ENCODE data around the gene MEF2D. TPM values are rescaled to one million over a fixed set of nuclear protein-coding genes. Genes with fewer than 3 reads are reported as not detected.
A peak's percentile ranks its signal among the peaks of the same experiment; 100 is the strongest.

Gene MEF2D
- total RNA-seq, 1 experiment from 2014 or later, result 33.5 TPM

DNA sequence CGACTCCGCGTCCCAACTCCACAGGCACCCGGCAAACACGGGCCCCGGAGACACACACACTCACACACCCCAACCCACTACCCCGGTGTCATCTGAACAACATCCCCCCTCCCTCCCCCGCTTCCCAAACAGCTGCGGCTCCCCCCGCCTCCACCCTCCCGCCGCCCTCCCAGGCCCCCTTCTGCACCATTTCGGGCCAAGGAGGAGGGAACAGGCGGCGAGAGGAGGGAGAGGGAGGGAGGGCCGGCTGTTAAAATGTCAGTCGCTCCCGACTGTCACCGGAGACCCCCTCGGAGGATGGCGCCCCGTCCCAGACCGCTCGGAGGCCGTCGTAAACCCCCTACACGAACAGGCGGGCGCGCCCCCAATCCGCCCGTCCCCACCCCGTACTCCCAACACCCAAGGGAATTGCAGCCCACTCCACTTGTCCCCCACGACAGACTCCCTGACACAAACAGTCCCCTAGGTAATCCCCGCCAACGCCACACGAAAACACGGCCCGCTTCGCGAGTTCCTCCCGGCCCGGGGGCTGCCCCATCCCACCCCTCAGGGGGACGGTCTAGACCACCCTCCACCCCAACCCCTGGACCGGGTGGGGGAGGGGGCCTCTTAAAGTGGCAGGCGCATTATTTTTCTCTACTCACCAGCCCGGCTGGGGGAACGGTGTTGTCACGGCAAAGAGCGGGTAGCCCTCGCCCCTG is 583 bp downstream of the MEF2D start:
- Histone ChIP-seq H2AFZ (peak overlapping the region; percentile 66; the same call in 1 of the 2 replicates), H3K4me3 (peak overlapping the region; percentile 100), H3K27me3 (ENCODE audit: insufficient read depth, low read depth) (no peaks in the 10 kb centered on the region), H3K79me2 (ENCODE audit: low read depth) (peaks cover 57% of the 10 kb centered on the region), H3F3A (ENCODE audit: insufficient read depth, low read depth) (peaks cover 35% of the 10 kb centered on the region; the same call in 1 of the 2 replicates), H3K9me3 (ENCODE audit: insufficient read depth, low read depth) (no peaks in the 10 kb centered on the region), H3K27ac (peak overlapping the region; percentile 68), H4K20me1 (ENCODE audit: insufficient read depth) (peaks cover 49% of the 10 kb centered on the region), H3K36me3 (ENCODE audit: low read depth) (no peaks in the 10 kb centered on the region), H3K4me2 (peak overlapping the region; percentile 98), H3K9me2 (ENCODE audit: insufficient read depth) (no peaks in the 10 kb centered on the region), H3K4me1 (replicated peaks; ENCODE audit: insufficient read depth) (peaks cover 49% of the 10 kb centered on the region)
- no peak for TF ChIP-seq EZH2 (IDR thresholded peaks at IDR 0.05; ENCODE audit: low read depth)
- TF ChIP-seq, protein P1, sequence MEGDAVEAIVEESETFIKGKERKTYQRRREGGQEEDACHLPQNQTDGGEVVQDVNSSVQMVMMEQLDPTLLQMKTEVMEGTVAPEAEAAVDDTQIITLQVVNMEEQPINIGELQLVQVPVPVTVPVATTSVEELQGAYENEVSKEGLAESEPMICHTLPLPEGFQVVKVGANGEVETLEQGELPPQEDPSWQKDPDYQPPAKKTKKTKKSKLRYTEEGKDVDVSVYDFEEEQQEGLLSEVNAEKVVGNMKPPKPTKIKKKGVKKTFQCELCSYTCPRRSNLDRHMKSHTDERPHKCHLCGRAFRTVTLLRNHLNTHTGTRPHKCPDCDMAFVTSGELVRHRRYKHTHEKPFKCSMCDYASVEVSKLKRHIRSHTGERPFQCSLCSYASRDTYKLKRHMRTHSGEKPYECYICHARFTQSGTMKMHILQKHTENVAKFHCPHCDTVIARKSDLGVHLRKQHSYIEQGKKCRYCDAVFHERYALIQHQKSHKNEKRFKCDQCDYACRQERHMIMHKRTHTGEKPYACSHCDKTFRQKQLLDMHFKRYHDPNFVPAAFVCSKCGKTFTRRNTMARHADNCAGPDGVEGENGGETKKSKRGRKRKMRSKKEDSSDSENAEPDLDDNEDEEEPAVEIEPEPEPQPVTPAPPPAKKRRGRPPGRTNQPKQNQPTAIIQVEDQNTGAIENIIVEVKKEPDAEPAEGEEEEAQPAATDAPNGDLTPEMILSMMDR (conservative IDR thresholded peaks at IDR 0.05), result no peak
- CTCF ChIA-PET, result interaction anchor here (0.5 to 1.9 kb wide), 4 partner anchors 28 to 216 kb away, joined by 3 to 7 read pairs (median 4); no protein-coding TSS in a partner anchor
- BruUV-seq (replicated peaks), result no TSS peak
- intact Hi-C loops (cut with micrococcal nuclease; ENCODE audit: unreplicated experiment), result loop anchor here (1.0 to 10.0 kb wide), 5 partner anchors 29 to 592 kb away; partner anchors contain the start of gene IQGAP3
- DNase-seq, result peak in 1 of 2 experiments; percentile 14
- POLR2A ChIA-PET (ENCODE audit: unreplicated experiment), result interaction anchor here (0.6 to 1.3 kb wide), 10 partner anchors 16 to 354 kb away, joined by 3 to 34 read pairs (median 10); partner anchors contain the start of gene NAXE

DNA sequence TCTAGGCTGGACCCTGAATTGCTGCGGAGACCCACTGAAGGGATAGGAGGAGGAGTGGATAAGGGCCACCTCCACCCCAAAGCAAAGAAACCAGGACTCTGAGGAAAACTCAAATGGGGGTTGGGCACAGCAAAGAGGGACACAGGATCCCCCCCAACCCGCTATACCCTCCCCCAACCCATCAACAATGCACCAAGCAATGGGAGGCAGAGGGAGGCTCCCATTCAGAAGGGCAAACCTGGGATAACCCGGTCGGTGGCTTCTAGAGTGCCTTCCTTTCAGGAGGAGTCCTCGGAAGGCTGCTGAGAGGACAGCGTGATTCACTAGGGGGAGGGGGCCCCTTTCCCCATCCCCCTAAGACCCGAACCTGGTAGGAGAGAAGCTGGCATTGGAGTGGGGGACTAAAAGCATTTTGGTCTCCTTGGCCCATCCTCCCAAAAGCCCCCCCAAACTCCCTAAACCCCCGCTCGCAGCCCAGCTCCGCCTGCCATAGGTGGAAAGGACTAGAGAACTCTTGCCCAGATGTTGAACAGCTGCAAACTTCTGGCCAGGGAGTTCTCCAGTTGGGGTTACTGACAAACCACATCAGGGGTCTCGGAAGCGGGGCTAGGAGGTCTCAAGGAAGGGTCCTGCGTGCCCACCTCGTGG is 1.3 kb downstream of the MEF2D start:
- H3F3A ChIP-seq (ENCODE audit: insufficient read depth, low read depth), result peaks cover 30% of the 10 kb centered on the region; the same call in 1 of the 2 replicates
- peak in 1 of 2 experiments; percentile 2 for DNase-seq
- no peaks in the 10 kb centered on the region for H3K27me3 ChIP-seq (ENCODE audit: insufficient read depth, low read depth)
- peaks cover 64% of the 10 kb centered on the region for H3K79me2 ChIP-seq (ENCODE audit: low read depth)
- no peaks in the 10 kb centered on the region for H3K9me3 ChIP-seq (ENCODE audit: insufficient read depth, low read depth)
- intact Hi-C loops (cut with micrococcal nuclease; ENCODE audit: unreplicated experiment), result no loop called here
- H3K36me3 ChIP-seq (ENCODE audit: low read depth), result no peaks in the 10 kb centered on the region
- TSS peak; percentile 1 for BruUV-seq (replicated peaks)
- H3K9me2 ChIP-seq (ENCODE audit: insufficient read depth), result no peaks in the 10 kb centered on the region
- no peak for TF ChIP-seq EZH2 (IDR thresholded peaks at IDR 0.05; ENCODE audit: low read depth)
- TF ChIP-seq, protein P1 (conservative IDR thresholded peaks at IDR 0.05), result no peak
- H3K27ac ChIP-seq, result no peak overlapping the region
- POLR2A ChIA-PET (ENCODE audit: unreplicated experiment), result no interaction called here
- H3K4me3 ChIP-seq, result peak overlapping the region; percentile 100
- H4K20me1 ChIP-seq (ENCODE audit: insufficient read depth), result peaks cover 55% of the 10 kb centered on the region
- H3K4me2 ChIP-seq, result peak overlapping the region; percentile 98
- CTCF ChIA-PET, result no interaction called here
- peaks cover 43% of the 10 kb centered on the region for H3K4me1 ChIP-seq (replicated peaks; ENCODE audit: insufficient read depth)
- no peak overlapping the region for H2AFZ ChIP-seq

DNA sequence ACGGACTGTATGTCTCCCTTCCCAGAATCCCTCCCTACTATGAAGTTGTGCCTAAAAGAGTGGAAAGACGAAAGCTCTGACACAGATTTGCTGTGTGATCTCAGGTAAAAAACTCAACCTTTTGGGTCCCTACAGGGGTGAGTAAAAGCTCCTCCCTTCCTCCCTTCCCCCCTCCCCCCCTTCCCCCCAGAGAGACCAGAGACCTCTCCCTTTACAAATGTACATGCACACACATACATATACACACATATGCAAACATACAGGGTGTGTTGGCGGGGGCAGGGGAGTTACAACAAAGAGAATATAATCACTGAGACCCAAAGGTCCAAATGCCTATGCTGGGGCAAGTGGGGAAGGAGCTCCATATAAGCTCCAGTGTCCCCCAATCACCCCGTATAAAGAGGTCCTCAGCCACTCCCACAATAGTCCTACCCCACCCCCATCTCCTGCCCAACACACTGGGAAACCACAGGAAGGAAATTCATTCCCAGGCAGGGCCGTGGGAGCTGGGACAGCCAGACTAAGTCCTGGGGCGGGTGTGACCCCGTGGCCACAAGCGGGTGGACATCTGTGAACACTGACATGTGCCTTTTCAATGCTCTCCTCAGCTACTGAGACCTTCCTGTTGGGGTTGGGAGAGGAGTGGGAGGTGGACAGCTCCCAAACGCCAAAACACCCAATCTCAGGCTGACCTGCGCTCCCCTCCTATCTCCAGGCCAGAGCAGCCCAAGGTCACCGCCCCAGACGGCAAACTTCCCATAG is 2.0 kb downstream of the MEF2D start:
- peaks cover 36% of the 10 kb centered on the region for H3K4me1 ChIP-seq (replicated peaks; ENCODE audit: insufficient read depth)
- DNase-seq, result peak; percentile 17 to 33
- no peaks in the 10 kb centered on the region for H3K9me2 ChIP-seq (ENCODE audit: insufficient read depth)
- H3F3A ChIP-seq (ENCODE audit: insufficient read depth, low read depth), result peaks cover 22% of the 10 kb centered on the region; the same call in 1 of the 2 replicates
- H3K27ac ChIP-seq, result no peak overlapping the region
- H2AFZ ChIP-seq, result no peak overlapping the region
- ChIA-PET POLR2A (ENCODE audit: unreplicated experiment) (interaction anchor here (0.6 kb wide), 1 partner anchor 28 kb away, joined by 3 read pairs; no protein-coding TSS in a partner anchor), CTCF (interaction anchor here (0.8 to 1.0 kb wide), 3 partner anchors 40 to 79 kb away, joined by 3 to 6 read pairs (median 3); no protein-coding TSS in a partner anchor)
- no TSS peak for BruUV-seq (replicated peaks)
- no peaks in the 10 kb centered on the region for H3K9me3 ChIP-seq (ENCODE audit: insufficient read depth, low read depth)
- H3K4me3 ChIP-seq, result peak overlapping the region; percentile 100
- peaks cover 63% of the 10 kb centered on the region for H4K20me1 ChIP-seq (ENCODE audit: insufficient read depth)
- no peaks in the 10 kb centered on the region for H3K36me3 ChIP-seq (ENCODE audit: low read depth)
- H3K79me2 ChIP-seq (ENCODE audit: low read depth), result peaks cover 71% of the 10 kb centered on the region
- intact Hi-C loops (cut with micrococcal nuclease; ENCODE audit: unreplicated experiment), result loop anchor here (1.0 kb wide), 1 partner anchor 10 kb away; no protein-coding TSS in a partner anchor
- no peaks in the 10 kb centered on the region for H3K27me3 ChIP-seq (ENCODE audit: insufficient read depth, low read depth)
- no peak for TF ChIP-seq EZH2 (IDR thresholded peaks at IDR 0.05; ENCODE audit: low read depth)
- TF ChIP-seq, protein P1 (conservative IDR thresholded peaks at IDR 0.05), result no peak
- H3K4me2 ChIP-seq, result peak overlapping the region; percentile 98
